GM13977 (cell line): ENCODE data around the gene MYBL2.
"Not testable (repeated sequence)": the region's sequence is repeated elsewhere in the genome, so short reads cannot be mapped to it uniquely, and the experiment has no call there.

Experiments
- DNase-seq: peaks from one replicate; pipeline ENCODE4 v3.0.0; 2012; ENCODE audit warnings: low spot score
- CTCF ChIP-seq: IDR thresholded peaks from 2 replicates; pipeline ENCODE4 v1.5.1; 2012; ENCODE audit warnings: mild to moderate bottlenecking, control low read depth; ENCODE audit not compliant: insufficient read depth; ENCODE audit errors: extremely low read depth, missing control alignments
- in situ Hi-C: fragments of 300-500 bp; cut with MboI; formaldehyde crosslinking; loops from one replicate; pipeline ENCODE4 v1.12.0; 2022; ENCODE audit warnings: low sequenced_read_pairs, low pct_unique_long_range_greater_than_20kb, mixed read lengths, inconsistent platforms; ENCODE audit not compliant: unreplicated experiment

The MYBL2 gene

GRCh38 chr20:43751167-43752050 lies 84.5 kb downstream of the MYBL2 start:
- DNase-seq, result peak; percentile 89
- no peak for TF ChIP-seq CTCF
- in situ Hi-C loops, result loop anchor here (5.0 to 10.0 kb wide), 2 partner anchors 83 to 326 kb away; no protein-coding TSS in a partner anchor

GRCh38 chr20:43752051-43752360 lies 85.1 kb downstream of the MYBL2 start:
- no peak for DNase-seq
- TF ChIP-seq CTCF, result no peak
- in situ Hi-C loops, result loop anchor here (5.0 to 10.0 kb wide), 2 partner anchors 83 to 325 kb away; no protein-coding TSS in a partner anchor

GRCh38 chr20:43752561-43753301 lies 85.8 kb downstream of the MYBL2 start:
- TF ChIP-seq CTCF, result no peak

GRCh38 chr20:43755390-43755789 lies 88.5 kb downstream of the MYBL2 start:
- in situ Hi-C loops, result loop anchor here (10.0 kb wide), 1 partner anchor 79 kb away; no protein-coding TSS in a partner anchor
- TF ChIP-seq CTCF, result no peak
- DNase-seq, result no peak

More at GRCh38 chr20:43752561-43753301, 85.8 kb downstream of the MYBL2 start:
- in situ Hi-C loops, result loop anchor here (5.0 to 10.0 kb wide), 2 partner anchors 82 to 325 kb away; no protein-coding TSS in a partner anchor
- peak; percentile 64 for DNase-seq

- in situ Hi-C loops, result loop anchor here (10.0 kb wide), 1 partner anchor 79 kb away; no protein-coding TSS in a partner anchor
- no peak for DNase-seq
- TF ChIP-seq CTCF, result no peak
Measured at GRCh38 chr20:43755851-43756250, 88.9 kb downstream of the MYBL2 start.

GRCh38 chr20:43757888-43758287 lies 91.0 kb downstream of the MYBL2 start:
- in situ Hi-C loops, result loop anchor here (10.0 kb wide), 1 partner anchor 77 kb away; no protein-coding TSS in a partner anchor
- not testable (repeated sequence) for DNase-seq
